ENCODE measurements around the gene GALR2. TPM values are rescaled to one million over a fixed set of nuclear protein-coding genes. Genes with fewer than 3 reads are reported as not detected.
A peak's percentile ranks its signal among the peaks of the same experiment; 100 is the strongest.

The GALR2 gene
- total and polyA plus RNA-seq, 8 donors, result 0.12 to 0.23 (median 0.21) TPM; not detected in 5

DNA sequence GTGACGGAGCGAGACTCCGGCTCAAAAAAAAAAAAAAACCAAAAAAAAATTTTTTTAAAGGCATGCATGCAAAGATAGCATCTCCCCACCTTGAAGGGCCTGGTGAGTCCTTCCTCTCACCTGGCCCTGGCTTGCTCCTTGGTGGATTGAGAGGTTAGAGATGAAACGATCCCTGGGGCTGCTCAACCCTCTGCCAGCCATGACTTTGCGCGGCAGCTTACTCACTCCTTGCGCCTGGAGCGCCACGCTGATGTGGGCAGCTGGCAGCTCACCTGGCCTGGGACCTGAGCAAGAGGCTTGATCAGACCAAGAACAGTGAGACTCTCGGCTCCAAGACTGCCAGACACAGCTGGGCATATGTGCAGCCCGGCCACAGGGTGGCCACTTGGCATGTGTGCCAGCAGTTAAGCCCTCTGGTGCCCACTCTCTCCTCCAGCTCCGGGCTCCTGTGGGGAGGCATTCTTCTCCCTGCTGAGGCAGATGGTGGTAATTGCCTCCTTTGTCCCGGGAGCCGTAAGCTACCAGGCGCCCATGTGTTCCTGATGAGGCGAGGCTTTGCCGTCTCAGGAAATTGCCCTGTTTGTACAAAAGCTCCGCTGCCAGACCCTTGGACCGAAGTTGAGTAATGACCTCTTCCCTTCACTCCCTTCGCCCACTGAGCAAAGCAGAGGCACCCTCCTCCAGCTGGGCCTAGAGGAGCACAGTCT lies 42.4 kb upstream of the GALR2 start:
- ATAC-seq, result no peak
- intact Hi-C loops (cut with DNase I), result no loop called here

GRCh38 chr17:76032780-76033108 lies 41.8 kb upstream of the GALR2 start:
- Histone ChIP-seq H3K4me3 (no peak overlapping the region), H3K9me3 (no peaks in the 10 kb centered on the region), H3K4me1 (peaks cover 0 to 7% of the 10 kb centered on the region in 2 donors), H3K27ac (no peak overlapping the region), H3K36me3 (peaks cover 0 to 8% of the 10 kb centered on the region in 2 donors), H3K27me3 (peaks cover 0 to 6% of the 10 kb centered on the region in 2 donors)
- no peak for TF ChIP-seq CTCF (IDR thresholded peaks at IDR 0.05)
- ATAC-seq, result no peak
- intact Hi-C loops (cut with DNase I), result no loop called here
- no peak for DNase-seq

More for the DNA sequence above, 42.4 kb upstream of the GALR2 start:
- Histone ChIP-seq H3K27me3 (peaks cover 0 to 6% of the 10 kb centered on the region in 2 donors), H3K27ac (no peak overlapping the region), H3K9me3 (no peaks in the 10 kb centered on the region), H3K4me1 (peaks cover 0 to 7% of the 10 kb centered on the region in 2 donors), H3K36me3 (peaks cover 0 to 3% of the 10 kb centered on the region in 2 donors), H3K4me3 (no peak overlapping the region)
- DNase-seq, result no peak
- no peak for TF ChIP-seq CTCF (IDR thresholded peaks at IDR 0.05)

- H3K4me1 ChIP-seq, result peaks cover 0 to 7% of the 10 kb centered on the region in 2 donors
- ATAC-seq (no peak), DNase-seq (peak in 1 of 4 donors; percentile 13)
- H3K27ac ChIP-seq, result no peak overlapping the region
- peaks cover 0 to 6% of the 10 kb centered on the region in 2 donors for H3K27me3 ChIP-seq
- peaks cover 0 to 12% of the 10 kb centered on the region in 2 donors for H3K36me3 ChIP-seq
- H3K4me3 ChIP-seq, result no peak overlapping the region
- intact Hi-C loops (cut with DNase I), result no loop called here
- TF ChIP-seq CTCF (IDR thresholded peaks at IDR 0.05), result no peak
- H3K9me3 ChIP-seq, result no peaks in the 10 kb centered on the region
Measured at GRCh38 chr17:76033139-76033538, 41.4 kb upstream of the GALR2 start.

DNA sequence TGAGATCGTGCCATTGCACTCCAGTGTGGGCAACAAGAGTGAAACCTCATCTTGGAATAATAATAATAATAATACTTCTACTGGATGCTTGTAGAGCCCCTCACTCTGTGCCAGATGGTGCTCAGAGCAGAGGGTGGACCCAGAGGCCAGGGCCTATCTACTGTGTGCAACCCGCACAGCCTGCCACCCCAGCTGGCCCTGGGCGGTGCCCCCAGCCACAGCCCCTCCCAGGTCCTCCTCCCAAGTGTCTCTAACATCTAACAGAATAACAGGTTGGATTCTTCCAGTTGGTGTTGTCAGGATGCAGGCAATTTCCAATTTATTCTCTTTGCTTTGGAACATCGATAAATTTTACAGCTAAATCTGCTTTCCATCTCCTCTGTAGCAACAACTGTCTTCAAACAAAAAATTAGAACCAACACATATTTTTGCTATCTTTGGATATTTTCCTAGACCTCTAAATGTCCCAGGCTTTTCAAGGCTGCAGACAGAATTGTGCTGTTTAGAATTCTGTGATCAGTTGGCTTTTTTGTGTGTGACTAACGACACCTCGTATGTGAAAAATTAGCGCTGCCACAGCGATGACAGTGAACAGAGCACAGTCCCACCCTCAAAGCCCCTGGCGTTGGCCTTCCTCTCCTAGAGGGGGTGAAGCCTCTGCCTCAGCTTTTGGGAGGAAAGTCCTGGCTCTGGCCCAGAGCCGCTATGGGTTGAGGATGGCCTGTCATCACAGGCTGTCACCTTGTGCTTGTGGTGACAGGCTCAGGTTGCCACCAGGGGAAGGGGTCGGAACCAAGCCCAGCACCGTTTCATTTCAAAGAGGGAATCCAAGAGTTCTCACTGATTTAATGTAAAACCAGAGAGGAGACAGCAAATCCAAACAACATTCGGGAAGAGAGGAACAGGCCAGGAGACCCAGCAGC lies 39.9 kb upstream of the GALR2 start:
- Histone ChIP-seq H3K4me3 (no peak overlapping the region), H3K27ac (no peak overlapping the region), H3K36me3 (peaks cover 0 to 27% of the 10 kb centered on the region in 2 donors), H3K9me3 (no peaks in the 10 kb centered on the region), H3K27me3 (peaks cover 0 to 4% of the 10 kb centered on the region in 2 donors), H3K4me1 (peaks cover 0 to 2% of the 10 kb centered on the region in 2 donors)
- intact Hi-C loops (cut with DNase I), result no loop called here
- ATAC-seq (no peak), DNase-seq (peak in 1 of 4 donors; percentile 13)
- no peak for TF ChIP-seq CTCF (IDR thresholded peaks at IDR 0.05)
